SK-N-MC (cell line): ENCODE measurements around the gene AUTS2.

ENCODE experiments used
- EZH2 ChIP-seq: fragments of 200-600 bp; sonication (generic); IDR thresholded peaks from one replicate; pipeline ENCODE4 v1.6.1; 2017; ENCODE audit warnings: antibody characterized with exemption
- POLR2AphosphoS5 ChIP-seq: IDR thresholded peaks from 2 replicates; pipeline ENCODE4 v1.6.1; 2012; ENCODE audit warnings: mild to moderate bottlenecking, low read depth, low read length, borderline replicate concordance

- TF ChIP-seq POLR2AphosphoS5, result no peak
- no peak for TF ChIP-seq EZH2
Measured at GRCh38 chr7:70419526-70420380, 821.5 kb downstream of the AUTS2 start.
